GM12891 (cell line): ENCODE data around the gene SDHAF3. TPM values are rescaled to one million over a fixed set of nuclear protein-coding genes. Genes with fewer than 3 reads are reported as not detected.
A peak's percentile ranks its signal among the peaks of the same experiment; 100 is the strongest.
"Not testable (repeated sequence)": the region's sequence is repeated elsewhere in the genome, so short reads cannot be mapped to it uniquely, and the experiment has no call there.

Experiments used
- DNase-seq: peaks from one replicate; pipeline ENCODE4 v3.0.0; 2011; ENCODE audit warnings: low spot score; ENCODE audit not compliant: insufficient read length
- FAIRE-seq: peaks from 2 replicates; lab custom pipeline; 2011; peaks lifted over from hg19 to GRCh38; lab: Jason Lieb, UNC
- PAX5 ChIP-seq: IDR thresholded peaks from 2 replicates; pipeline ENCODE4 v1.6.1; 2011; ENCODE audit warnings: low read length, moderate library complexity, mild to moderate bottlenecking; ENCODE audit not compliant: insufficient read depth, severe bottlenecking
- POLR2A ChIP-seq: IDR thresholded peaks from 2 replicates; pipeline ENCODE4 v1.6.1; 2011; ENCODE audit warnings: low read depth, low read length, control low read depth
- POLR2AphosphoS5 ChIP-seq: IDR thresholded peaks from 2 replicates; pipeline ENCODE4 v1.6.1; 2011; ENCODE audit warnings: low read depth, low read length, control low read depth
- POU2F2 ChIP-seq: IDR thresholded peaks from 2 replicates; pipeline ENCODE4 v1.6.1; 2011; ENCODE audit warnings: low read depth, mild to moderate bottlenecking, control low read depth, low read length, moderate library complexity
- SPI1 ChIP-seq: IDR thresholded peaks from 2 replicates; pipeline ENCODE4 v1.6.1; 2011; ENCODE audit warnings: low read depth, low read length, control low read depth
- TAF1 ChIP-seq: IDR thresholded peaks from 2 replicates; pipeline ENCODE4 v1.6.1; 2011; ENCODE audit warnings: low read depth, low read length, control low read depth
- polyA plus RNA-seq: library from polyadenylated mRNA; unstranded; fragments of >200 nt; gene quantifications from one replicate; pipeline ENCODE4 v1.2.1, GENCODE V29; 2012; ENCODE audit warnings: low read depth, missing spikeins, inconsistent platforms; ENCODE audit not compliant: missing spikeins

SDHAF3 gene
- 18.7 TPM for polyA plus RNA-seq

- FAIRE-seq = peak; percentile 99
- peak; percentile 34 for TF ChIP-seq PAX5
- TF ChIP-seq POLR2A = peak; percentile 87
- peak; percentile 85; the same call in 1 of the 2 replicates for TF ChIP-seq POU2F2
- TF ChIP-seq POLR2AphosphoS5 = peak; percentile 89
- 0 out of 2 replicates have a peak, but pooled peaks have one; percentile 28 for TF ChIP-seq SPI1
- TF ChIP-seq TAF1 = peak; percentile 67; the same call in 1 of the 2 replicates
- DNase-seq = peak; percentile 74
Measured at GRCh38 chr7:97117372-97118188, at the start of gene SDHAF3. Gene SDHAF3 (plus strand): TSS chr7:97117698. CDS start chr7:97117724, 26 bp downstream.

- FAIRE-seq, DNase-seq: not testable (repeated sequence)
Measured at GRCh38 chr7:97072025-97072424, 45.5 kb upstream of the SDHAF3 start.

GRCh38 chr7:97075928-97076327 lies 41.6 kb upstream of the SDHAF3 start:
- FAIRE-seq = no peak
- no peak for DNase-seq
- TF ChIP-seq POU2F2 (no peak), TAF1 (no peak), SPI1 (no peak), POLR2AphosphoS5 (no peak), POLR2A (no peak), PAX5 (no peak)

GRCh38 chr7:97078023-97078969 lies 39.2 kb upstream of the SDHAF3 start:
- no peak for TF ChIP-seq POLR2AphosphoS5
- peak; percentile 39; the same call in 1 of the 2 replicates for TF ChIP-seq SPI1
- no peak for DNase-seq
- FAIRE-seq = no peak

GRCh38 chr7:97079300-97079699 lies 38.2 kb upstream of the SDHAF3 start:
- TF ChIP-seq POLR2A (no peak), PAX5 (no peak), POLR2AphosphoS5 (no peak), POU2F2 (no peak), SPI1 (no peak), TAF1 (no peak)
- DNase-seq (no peak), FAIRE-seq (no peak)

GRCh38 chr7:97081521-97082300 lies 35.8 kb upstream of the SDHAF3 start:
- no peak for FAIRE-seq

GRCh38 chr7:97088364-97088763 lies 29.1 kb upstream of the SDHAF3 start:
- FAIRE-seq (no peak), DNase-seq (no peak)
- TF ChIP-seq POLR2AphosphoS5 (no peak), POU2F2 (no peak), SPI1 (no peak), TAF1 (no peak), POLR2A (no peak), PAX5 (no peak)

More at GRCh38 chr7:97081521-97082300, 35.8 kb upstream of the SDHAF3 start:
- DNase-seq = no peak
- no peak for TF ChIP-seq SPI1
- no peak for TF ChIP-seq PAX5
- TF ChIP-seq TAF1 = no peak
- TF ChIP-seq POU2F2 = no peak
- no peak for TF ChIP-seq POLR2A
- TF ChIP-seq POLR2AphosphoS5 = no peak

GRCh38 chr7:97089771-97090170 lies 27.7 kb upstream of the SDHAF3 start:
- no peak for TF ChIP-seq TAF1
- no peak for TF ChIP-seq POLR2AphosphoS5
- TF ChIP-seq SPI1 = no peak
- no peak for TF ChIP-seq POU2F2
- TF ChIP-seq POLR2A = no peak
- DNase-seq (no peak), FAIRE-seq (no peak)

- FAIRE-seq (no peak), DNase-seq (no peak)
- TF ChIP-seq PAX5 (no peak), SPI1 (no peak), POU2F2 (no peak), TAF1 (no peak), POLR2AphosphoS5 (no peak), POLR2A (no peak)
Measured at GRCh38 chr7:97090761-97091353, 26.6 kb upstream of the SDHAF3 start.
